ENCODE measurements around the gene CTSE. TPM values are rescaled to one million over a fixed set of nuclear protein-coding genes. Genes with fewer than 3 reads are reported as not detected.

CTSE gene
- total RNA-seq, 1 experiment from 2014 or later = 0.39 TPM

DNA sequence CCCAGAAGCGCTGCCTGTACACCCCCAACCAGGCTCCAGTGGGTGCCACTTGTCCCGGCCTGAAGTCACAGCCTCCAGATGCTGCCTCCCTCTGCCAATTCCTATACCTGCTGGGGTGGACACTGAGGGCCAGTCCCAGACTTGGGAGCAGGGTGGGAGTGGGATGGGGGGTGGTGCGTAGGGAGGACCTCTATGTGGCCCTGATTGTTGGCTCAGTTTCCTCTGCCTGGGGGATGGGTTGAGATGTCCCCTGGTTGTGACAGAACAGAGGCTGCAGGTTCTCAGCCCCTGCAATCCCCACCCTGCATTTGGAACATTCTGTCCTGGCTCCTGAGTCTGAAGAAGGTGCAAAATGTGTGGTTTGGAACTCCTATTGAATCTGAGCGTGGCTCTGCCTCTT lies 47.7 kb downstream of the CTSE start:
- H3K27ac ChIP-seq (ENCODE audit: low read depth, low read length, poor library complexity, severe bottlenecking) = no peak overlapping the region
- no TSS peak for BruUV-seq (replicated peaks)

DNA sequence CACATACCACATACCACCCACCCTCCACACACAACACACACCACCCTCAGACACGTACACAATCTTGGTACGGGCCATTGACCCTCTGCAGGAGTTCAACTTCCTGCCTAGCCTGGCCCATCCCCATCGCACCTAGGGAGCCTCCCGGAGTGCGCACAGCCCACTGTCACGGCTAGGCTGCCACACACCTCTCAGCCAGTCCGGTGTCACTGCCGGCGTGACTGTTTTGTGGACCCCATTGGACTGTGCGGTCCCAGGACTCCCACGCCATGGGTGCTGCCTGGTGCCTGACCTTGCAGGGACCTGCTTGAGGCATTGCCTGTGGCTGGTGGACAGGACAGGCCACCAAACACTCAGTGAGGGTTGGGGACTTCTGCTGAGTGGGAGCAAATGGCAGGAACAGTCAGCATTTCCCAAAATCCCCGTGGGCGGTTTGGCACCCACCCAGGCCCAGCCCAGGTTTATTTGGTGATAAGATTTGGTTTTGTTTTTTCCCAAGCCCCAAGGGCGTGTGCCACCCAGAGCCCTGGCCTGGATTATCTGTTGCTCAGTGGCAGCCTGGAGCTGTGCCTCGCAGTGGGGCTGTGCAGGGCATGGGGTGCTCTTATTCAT lies 48.2 kb downstream of the CTSE start:
- intact Hi-C loops (cut with micrococcal nuclease; ENCODE audit: unreplicated experiment) = no loop called here
- POLR2A ChIA-PET (ENCODE audit: low non-redundant PET) = no interaction called here
- no TSS peak for BruUV-seq (replicated peaks)

More for the DNA sequence above, 47.7 kb downstream of the CTSE start:
- Histone ChIP-seq H3K4me3 (ENCODE audit: low read depth, low read length, poor library complexity, severe bottlenecking) (no peak overlapping the region), H3K9me3 (ENCODE audit: low read depth, low read length, poor library complexity, severe bottlenecking) (no peaks in the 10 kb centered on the region), H3K27me3 (replicated peaks; ENCODE audit: insufficient read depth, low read depth, low read length, poor library complexity) (no peaks in the 10 kb centered on the region), H3K4me1 (ENCODE audit: insufficient read depth, low read length, poor library complexity, severe bottlenecking) (no peaks in the 10 kb centered on the region), H3K36me3 (ENCODE audit: insufficient read depth, low read length, poor library complexity, severe bottlenecking) (no peaks in the 10 kb centered on the region)
- intact Hi-C loops (cut with micrococcal nuclease; ENCODE audit: unreplicated experiment) = no loop called here
- POLR2A ChIA-PET (ENCODE audit: low non-redundant PET) = no interaction called here
- DNase-seq (ENCODE audit: low spot score) = no peak
- CTCF ChIA-PET = interaction anchor here (4.1 kb wide), 1 partner anchor 57 kb away, joined by 115 read pairs; no protein-coding TSS in a partner anchor
- TF ChIP-seq EZH2 (IDR thresholded peaks at IDR 0.05; ENCODE audit: borderline replicate concordance, low read depth, low read length, poor library complexity, severe bottlenecking) = no peak
- TF ChIP-seq, protein P1, sequence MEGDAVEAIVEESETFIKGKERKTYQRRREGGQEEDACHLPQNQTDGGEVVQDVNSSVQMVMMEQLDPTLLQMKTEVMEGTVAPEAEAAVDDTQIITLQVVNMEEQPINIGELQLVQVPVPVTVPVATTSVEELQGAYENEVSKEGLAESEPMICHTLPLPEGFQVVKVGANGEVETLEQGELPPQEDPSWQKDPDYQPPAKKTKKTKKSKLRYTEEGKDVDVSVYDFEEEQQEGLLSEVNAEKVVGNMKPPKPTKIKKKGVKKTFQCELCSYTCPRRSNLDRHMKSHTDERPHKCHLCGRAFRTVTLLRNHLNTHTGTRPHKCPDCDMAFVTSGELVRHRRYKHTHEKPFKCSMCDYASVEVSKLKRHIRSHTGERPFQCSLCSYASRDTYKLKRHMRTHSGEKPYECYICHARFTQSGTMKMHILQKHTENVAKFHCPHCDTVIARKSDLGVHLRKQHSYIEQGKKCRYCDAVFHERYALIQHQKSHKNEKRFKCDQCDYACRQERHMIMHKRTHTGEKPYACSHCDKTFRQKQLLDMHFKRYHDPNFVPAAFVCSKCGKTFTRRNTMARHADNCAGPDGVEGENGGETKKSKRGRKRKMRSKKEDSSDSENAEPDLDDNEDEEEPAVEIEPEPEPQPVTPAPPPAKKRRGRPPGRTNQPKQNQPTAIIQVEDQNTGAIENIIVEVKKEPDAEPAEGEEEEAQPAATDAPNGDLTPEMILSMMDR (conservative IDR thresholded peaks at IDR 0.05; ENCODE audit: low read depth, low read length) = no peak

DNA sequence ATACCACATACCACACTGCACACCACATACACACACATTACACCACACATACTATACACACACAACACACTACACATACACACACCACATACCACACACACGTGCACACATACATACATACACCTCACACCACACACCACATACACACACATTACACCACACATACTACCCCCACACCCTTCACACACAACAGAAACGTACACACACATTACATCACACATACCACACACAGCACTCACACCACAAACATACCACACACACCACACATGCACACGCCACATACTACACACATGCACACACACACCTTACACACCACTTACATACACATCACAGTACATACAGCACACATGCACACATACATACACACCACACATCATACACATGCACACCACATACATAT lies 49.0 kb downstream of the CTSE start:
- no TSS peak for BruUV-seq (replicated peaks)
- no peaks in the 10 kb centered on the region for H3K9me3 ChIP-seq (ENCODE audit: low read depth, low read length, poor library complexity, severe bottlenecking)
- no peak for DNase-seq (ENCODE audit: low spot score)
- intact Hi-C loops (cut with micrococcal nuclease; ENCODE audit: unreplicated experiment) = no loop called here
- H3K4me1 ChIP-seq (ENCODE audit: insufficient read depth, low read length, poor library complexity, severe bottlenecking) = no peaks in the 10 kb centered on the region
- H3K27ac ChIP-seq (ENCODE audit: low read depth, low read length, poor library complexity, severe bottlenecking) = no peak overlapping the region
- ChIA-PET CTCF (no interaction called here), POLR2A (ENCODE audit: low non-redundant PET) (no interaction called here)
- no peaks in the 10 kb centered on the region for H3K36me3 ChIP-seq (ENCODE audit: insufficient read depth, low read length, poor library complexity, severe bottlenecking)
- TF ChIP-seq, protein P1 (conservative IDR thresholded peaks at IDR 0.05; ENCODE audit: low read depth, low read length) = no peak
- TF ChIP-seq EZH2 (IDR thresholded peaks at IDR 0.05; ENCODE audit: borderline replicate concordance, low read depth, low read length, poor library complexity, severe bottlenecking) = no peak
- H3K4me3 ChIP-seq (ENCODE audit: low read depth, low read length, poor library complexity, severe bottlenecking) = no peak overlapping the region
- no peaks in the 10 kb centered on the region for H3K27me3 ChIP-seq (replicated peaks; ENCODE audit: insufficient read depth, low read depth, low read length, poor library complexity)

More for the DNA sequence above, 48.2 kb downstream of the CTSE start:
- CTCF ChIA-PET = interaction anchor here (4.1 kb wide), 1 partner anchor 57 kb away, joined by 115 read pairs; no protein-coding TSS in a partner anchor
- no peak overlapping the region for H3K27ac ChIP-seq (ENCODE audit: low read depth, low read length, poor library complexity, severe bottlenecking)
- TF ChIP-seq EZH2 (IDR thresholded peaks at IDR 0.05; ENCODE audit: borderline replicate concordance, low read depth, low read length, poor library complexity, severe bottlenecking) = no peak
- TF ChIP-seq, protein P1 (conservative IDR thresholded peaks at IDR 0.05; ENCODE audit: low read depth, low read length) = no peak
- DNase-seq (ENCODE audit: low spot score) = no peak
- H3K9me3 ChIP-seq (ENCODE audit: low read depth, low read length, poor library complexity, severe bottlenecking) = no peaks in the 10 kb centered on the region
- H3K27me3 ChIP-seq (replicated peaks; ENCODE audit: insufficient read depth, low read depth, low read length, poor library complexity) = no peaks in the 10 kb centered on the region
- no peaks in the 10 kb centered on the region for H3K4me1 ChIP-seq (ENCODE audit: insufficient read depth, low read length, poor library complexity, severe bottlenecking)
- H3K4me3 ChIP-seq (ENCODE audit: low read depth, low read length, poor library complexity, severe bottlenecking) = no peak overlapping the region
- no peaks in the 10 kb centered on the region for H3K36me3 ChIP-seq (ENCODE audit: insufficient read depth, low read length, poor library complexity, severe bottlenecking)

All from A673 (cell line).